GM21381 (cell line): ENCODE measurements around the gene DLG5.

Experiments used
- ATAC-seq: cut with Tn5 transposase; IDR thresholded peaks from one replicate; pipeline ENCODE4 v1.9.1; 2021; ENCODE audit warnings: mild to moderate bottlenecking, moderate library complexity; ENCODE audit not compliant: unreplicated experiment

DLG5 gene

GRCh38 chr10:77926566-77927401, at the start of gene DLG5:
Gene DLG5, minus strand, starts transcription at chr10:77926755. Its CDS starts 235 bp downstream, at chr10:77926520.
- peak; percentile 55 for ATAC-seq

GRCh38 chr10:77975086-77975666, 48.6 kb upstream of the DLG5 start:
- ATAC-seq = no peak

- no peak for ATAC-seq
Measured at GRCh38 chr10:77974396-77975074, 48.0 kb upstream of the DLG5 start.

DNA sequence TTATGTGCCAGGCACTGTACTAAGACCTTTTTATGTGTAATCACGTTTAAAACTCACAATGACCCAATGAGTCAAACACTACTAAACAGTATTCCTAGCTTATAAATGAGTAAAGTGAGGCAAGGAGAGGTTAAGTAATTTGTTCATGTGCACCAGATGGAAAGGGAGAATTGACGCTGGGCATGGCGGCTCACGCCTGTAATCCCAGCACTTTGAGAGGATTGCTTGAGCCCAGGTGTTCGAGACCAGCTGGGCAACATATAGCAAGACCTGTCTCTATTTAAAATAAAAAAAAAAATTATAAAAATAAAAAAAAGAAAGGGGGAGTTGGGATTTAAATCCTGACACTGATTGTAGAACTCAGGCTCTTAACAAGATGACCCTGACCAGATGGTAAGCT, 46.7 kb upstream of the DLG5 start:
- no peak for ATAC-seq

- ATAC-seq = no peak
Measured at GRCh38 chr10:77972148-77972547, 45.6 kb upstream of the DLG5 start.

DNA sequence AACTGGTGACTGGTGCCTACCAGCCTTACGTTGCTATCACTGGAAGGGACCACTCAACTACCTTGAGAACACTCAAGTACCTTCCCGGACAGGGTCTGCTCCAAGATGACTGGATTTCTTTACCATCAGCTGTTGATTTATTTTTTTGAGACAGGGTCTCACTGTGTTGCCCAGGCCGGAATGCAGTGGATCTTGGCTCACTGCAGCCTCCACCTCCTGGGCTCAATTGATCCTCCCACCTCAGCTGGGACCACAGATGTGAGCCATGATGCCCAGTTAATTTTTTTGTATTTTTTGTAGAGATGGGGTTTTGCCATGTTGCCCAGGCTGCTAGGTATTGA, 45.2 kb upstream of the DLG5 start:
- no peak for ATAC-seq

DNA sequence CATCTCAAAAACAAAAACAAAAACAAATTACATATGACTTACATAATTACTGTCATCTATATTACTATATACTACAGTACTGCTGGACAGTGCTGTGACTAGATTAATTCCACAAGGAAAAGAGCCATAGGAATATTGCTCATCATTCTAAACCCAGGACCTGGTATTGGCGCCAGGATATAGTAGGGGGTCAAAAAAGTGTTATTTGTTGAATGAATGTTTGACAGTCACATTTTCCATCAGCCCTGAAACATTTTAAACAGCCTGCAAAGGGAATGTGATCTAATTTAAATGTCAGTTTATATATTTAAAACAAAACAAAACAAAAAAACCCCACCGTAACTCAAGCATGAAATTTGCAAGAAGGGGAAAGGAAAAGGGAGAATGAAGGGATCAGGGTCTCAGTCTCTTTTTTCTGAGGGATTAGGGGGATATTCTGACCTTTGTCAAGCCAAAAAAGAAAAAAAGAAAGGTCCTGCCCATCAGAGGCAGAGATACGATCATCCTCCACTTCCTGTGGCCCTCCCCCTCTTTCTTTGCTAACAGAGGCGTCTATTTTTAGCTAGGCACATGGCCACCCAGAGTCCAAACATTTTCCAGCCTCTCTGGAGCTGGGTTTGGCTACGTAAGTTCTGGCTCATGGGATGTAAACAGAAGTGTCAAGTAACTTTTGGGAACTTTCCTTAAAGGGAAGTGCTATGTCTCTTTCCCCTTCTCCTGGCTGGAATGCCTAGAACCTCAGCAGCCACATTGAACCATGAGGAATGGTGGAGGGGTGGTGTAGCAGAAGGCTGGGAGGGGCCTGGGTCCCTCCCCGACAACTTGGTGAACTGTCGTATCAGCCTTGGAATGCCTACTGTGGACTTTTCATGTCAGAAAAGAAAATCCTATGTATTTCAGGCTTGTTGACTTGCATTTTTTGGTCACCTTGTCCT, 44.6 kb upstream of the DLG5 start:
- no peak for ATAC-seq

DNA sequence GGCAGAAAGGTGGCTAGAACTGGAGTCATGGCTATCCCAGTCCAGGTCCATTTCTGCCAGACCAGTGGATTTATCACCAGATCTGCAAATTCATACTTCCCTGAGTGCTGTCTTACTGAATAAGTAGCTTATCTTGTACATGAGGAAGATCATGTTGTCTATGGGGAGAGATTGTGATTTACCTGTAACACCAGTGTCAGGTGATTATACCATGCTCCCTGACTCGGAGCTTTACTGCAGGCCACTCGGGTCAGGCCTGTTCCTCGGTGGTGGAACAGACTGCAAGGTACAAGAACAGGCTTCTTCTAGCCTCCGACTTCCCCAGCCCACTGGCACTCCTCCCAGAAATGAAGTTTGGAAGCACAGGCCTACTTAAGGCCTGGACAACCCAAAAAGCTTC, 42.6 kb upstream of the DLG5 start:
- ATAC-seq = no peak

DNA sequence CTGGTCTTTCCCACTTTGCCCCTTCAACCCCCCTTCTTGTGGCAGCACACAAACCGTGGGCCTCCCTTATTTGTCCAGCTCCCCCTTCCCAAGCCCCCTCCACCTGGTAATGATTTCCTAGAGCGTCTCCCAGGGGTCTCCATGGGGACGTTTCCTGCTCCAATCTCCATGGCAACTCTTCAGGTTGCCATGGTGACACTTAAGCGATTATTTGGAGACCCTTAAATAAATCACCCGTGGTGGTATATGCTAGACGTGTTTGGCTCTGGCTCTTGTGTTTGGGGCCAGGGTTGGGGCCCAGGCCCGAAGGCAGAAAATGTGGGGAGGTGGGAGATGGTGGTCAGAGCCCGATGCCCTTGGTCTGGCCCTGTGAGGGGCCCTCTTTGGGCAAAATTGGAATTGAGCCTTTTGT, 41.1 kb upstream of the DLG5 start:
- no peak for ATAC-seq

DNA sequence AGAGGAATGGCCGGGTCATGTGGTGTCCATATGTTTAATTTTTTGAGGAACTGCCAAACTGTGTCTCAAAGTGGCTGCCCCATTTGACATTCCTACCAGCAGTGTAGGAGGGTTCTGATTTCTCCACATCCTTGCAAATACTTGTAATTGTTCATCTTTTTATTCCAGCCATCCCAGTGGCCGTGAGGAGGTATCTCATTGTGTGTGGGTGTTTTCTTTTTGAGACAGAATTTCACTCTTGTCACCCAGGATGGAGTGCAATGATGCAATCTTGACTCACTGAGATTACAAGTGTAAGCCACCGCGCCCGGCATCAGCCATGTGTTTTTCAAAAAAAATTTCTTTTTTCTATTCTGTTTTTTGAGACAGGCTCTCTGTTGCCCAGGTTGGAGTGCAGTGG, 38.7 kb upstream of the DLG5 start:
- no peak for ATAC-seq

GRCh38 chr10:77964811-77965210, 38.3 kb upstream of the DLG5 start:
- no peak for ATAC-seq

GRCh38 chr10:77963901-77964300, 37.3 kb upstream of the DLG5 start:
- no peak for ATAC-seq

GRCh38 chr10:77962350-77963146, 36.0 kb upstream of the DLG5 start:
- ATAC-seq = no peak

DNA sequence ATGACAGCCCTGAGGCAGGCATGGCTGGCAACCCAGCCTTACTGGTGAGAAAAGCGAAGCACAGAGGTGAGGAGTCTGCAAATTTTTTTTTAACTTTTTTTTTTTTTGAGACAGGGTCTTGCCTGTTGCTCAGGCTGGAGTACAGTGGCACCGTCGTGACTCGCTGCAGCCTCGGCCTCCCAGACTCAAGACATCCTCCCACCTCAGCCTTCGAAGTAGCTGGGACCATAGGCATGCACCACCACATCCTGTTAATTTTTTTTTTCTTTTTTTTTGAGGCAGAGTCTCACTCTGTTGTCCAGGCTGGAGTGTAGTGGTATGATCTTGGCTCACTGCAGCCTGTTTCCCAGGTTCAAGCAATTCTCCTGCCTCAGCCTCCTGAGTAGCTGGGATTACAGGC, 35.1 kb upstream of the DLG5 start:
- ATAC-seq = no peak

- ATAC-seq = no peak
Measured at GRCh38 chr10:77960829-77961329, 34.3 kb upstream of the DLG5 start.

DNA sequence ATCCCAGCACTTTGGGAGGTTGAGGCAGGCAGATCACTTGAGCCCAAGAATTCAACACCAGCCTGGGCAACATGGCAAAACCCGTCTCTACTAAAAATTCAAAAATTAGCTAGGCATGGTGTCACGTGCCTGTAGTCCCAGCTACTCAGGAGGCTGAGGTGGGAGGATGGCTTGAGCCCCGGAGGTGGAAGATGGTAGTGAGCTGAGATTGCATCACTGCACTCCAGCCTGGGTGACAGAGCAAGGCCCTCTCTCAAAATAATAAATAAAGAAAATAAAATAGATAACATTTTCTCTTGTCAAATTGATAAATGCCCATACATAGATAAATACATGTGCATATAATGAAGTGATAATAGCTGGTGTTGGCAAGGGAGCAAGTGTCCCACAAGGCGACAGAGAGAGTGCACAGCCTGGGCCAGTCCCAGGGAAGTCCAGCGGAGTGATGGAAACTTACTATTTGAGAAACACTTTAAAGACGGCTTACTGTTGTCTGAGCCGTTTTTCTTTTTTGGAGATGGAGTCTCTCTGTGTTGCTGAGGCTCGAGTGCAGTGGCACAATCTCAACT, 33.4 kb upstream of the DLG5 start:
- ATAC-seq = no peak

DNA sequence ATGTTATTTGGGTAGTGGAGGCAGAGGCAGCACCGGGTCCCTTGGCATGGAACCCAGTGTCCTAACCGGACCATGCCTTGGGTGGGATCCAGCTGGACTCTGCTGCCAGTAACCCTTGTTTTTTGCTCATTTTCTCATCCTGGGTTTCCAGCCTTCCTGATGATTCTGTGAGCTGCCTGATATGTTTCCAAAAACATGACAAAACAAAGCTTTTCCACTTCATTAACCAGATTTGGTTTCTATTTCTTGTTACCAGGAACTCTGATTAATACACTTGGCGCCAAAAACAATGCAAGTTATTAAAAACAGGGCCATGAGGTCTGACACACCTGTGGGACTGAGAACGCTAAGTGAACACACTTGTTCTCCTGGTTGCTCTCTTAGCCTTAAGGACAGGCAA, 32.8 kb upstream of the DLG5 start:
- no peak for ATAC-seq

GRCh38 chr10:77955136-77955535, 28.6 kb upstream of the DLG5 start:
- no peak for ATAC-seq

GRCh38 chr10:77949167-77949566, 22.6 kb upstream of the DLG5 start:
- ATAC-seq = no peak

DNA sequence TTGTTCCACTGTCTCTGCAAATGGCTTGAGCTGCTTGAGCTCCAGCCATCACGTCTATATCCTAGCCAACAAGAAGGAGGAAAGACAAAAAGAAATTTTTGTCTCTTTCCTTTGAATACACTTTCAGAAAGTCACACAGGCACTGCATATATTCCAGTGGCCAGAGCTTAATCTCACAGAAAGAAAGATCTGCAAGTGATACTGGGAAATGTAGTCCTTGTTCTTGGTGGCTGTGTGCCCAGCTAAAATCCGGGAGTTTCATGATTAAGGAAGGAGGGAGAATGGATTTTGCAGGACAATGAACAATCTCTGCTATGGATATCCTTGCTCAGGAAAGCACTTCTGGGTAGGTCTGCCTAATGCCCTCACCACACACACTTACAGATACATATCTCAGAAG, 19.5 kb upstream of the DLG5 start:
- ATAC-seq = no peak
